Left lung (tissue), 10 donors: Measurements from ENCODE around the gene HIVEP3. TPM values are rescaled to one million over a fixed set of nuclear protein-coding genes. Genes with fewer than 3 reads are reported as not detected.
A peak's percentile ranks its signal among the peaks of the same experiment; 100 is the strongest.

Source experiments
- ATAC-seq: fragments of 200-7000 bp; cut with Tn5 transposase; one replicate; pipeline ENCODE4 v1.9.1; 2020; ENCODE audit warnings: moderate library complexity
- DNase-seq, 4 donors: peaks; one replicate each; pipeline ENCODE4 v3.0.0-alpha.2; 2013 to 2020
- H3K27ac ChIP-seq, 2 donors: fragments of 200-600 bp; sonication (generic) in 1 of 2; one replicate each; pipeline versions ENCODE4 v1.5.0 to v1.8.0; 2020 to 2021
- H3K27me3 ChIP-seq, 2 donors: fragments of 200-600 bp; sonication (generic) in 1 of 2; one replicate each; pipeline versions ENCODE4 v1.5.0 to v1.8.0; 2020 to 2021
- H3K36me3 ChIP-seq, 2 donors: fragments of 200-600 bp; sonication (generic) in 1 of 2; one replicate each; pipeline versions ENCODE4 v1.5.0 to v1.8.0; 2020 to 2021
- H3K4me1 ChIP-seq, 2 donors: fragments of 200-600 bp; one replicate each; pipeline ENCODE4 v1.8.0; 2021
- H3K4me3 ChIP-seq, 2 donors: fragments of 200-600 bp; sonication (generic) in 1 of 2; one replicate each; pipeline versions ENCODE4 v1.5.0 to v1.8.0; 2020 to 2021; ENCODE audit warnings: mild to moderate bottlenecking in 1 of 2
- H3K9me3 ChIP-seq, 2 donors: fragments of 200-600 bp; sonication (generic) in 1 of 2; one replicate each; pipeline versions ENCODE4 v1.5.0 to v1.8.0; 2020 to 2021
- intact Hi-C, 2 donors: fragments of 100-400 bp; cut with DNase I; formaldehyde crosslinking; loops; one replicate each; pipeline versions ENCODE4 v1.11.2 to v1.14.2; 2022
- polyA plus RNA-seq, 6 donors: library from polyadenylated mRNA; unstranded; fragments of 120-200 nt; gene quantifications; one replicate each; pipeline ENCODE4 v1.2.1, GENCODE V29; 2013; ENCODE audit not compliant: insufficient read length in 6 of 6
- total RNA-seq, 2 donors: library from RNA; stranded (reverse); fragmentation: NEBNext Ultra II Directional; extraction: Animal tissue kit (Norgen Biotek cat#: 25700); gene quantifications; one replicate each; pipeline ENCODE4 v1.2.1, GENCODE V29; 2021
- TF ChIP-seq, protein P1 (sequence below), 2 donors: fragments of 200-600 bp; sonication (generic) in 1 of 2; IDR thresholded peaks; one replicate each; pipeline versions ENCODE4 v1.5.0 to v1.8.0; 2021; ENCODE audit warnings: antibody characterized with exemption in 2 of 2
- donor health status: DM: no; HTN: yes; CAD: no.
- donor health status: DM: no; HTN: no; CAD: no.

HIVEP3 gene
- total and polyA plus RNA-seq, 8 donors = 6.0 to 15.6 (median 7.4) TPM

DNA sequence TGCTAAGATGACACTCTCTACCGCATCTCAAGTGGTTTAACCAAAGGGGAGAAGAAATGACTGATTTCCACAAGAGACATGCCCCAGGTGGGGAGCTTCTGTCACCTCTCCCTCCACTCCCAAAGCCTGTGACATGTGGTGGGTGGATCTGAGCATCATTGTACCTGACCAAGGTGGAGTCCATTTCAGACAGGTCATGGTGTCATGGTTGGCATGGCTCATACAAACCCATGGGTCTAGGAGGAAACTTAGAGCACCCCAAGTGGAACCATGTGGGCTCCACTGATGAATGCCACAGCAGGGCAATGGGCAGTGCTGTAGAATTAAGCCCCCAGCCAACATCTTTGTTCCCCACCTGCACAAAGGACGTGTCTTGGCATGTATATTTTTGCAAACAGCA is 302.7 kb downstream of the HIVEP3 start:
- intact Hi-C loops = no loop called here
- peaks cover 13 to 33% of the 10 kb centered on the region in 2 donors for H3K4me1 ChIP-seq
- ATAC-seq = no peak

DNA sequence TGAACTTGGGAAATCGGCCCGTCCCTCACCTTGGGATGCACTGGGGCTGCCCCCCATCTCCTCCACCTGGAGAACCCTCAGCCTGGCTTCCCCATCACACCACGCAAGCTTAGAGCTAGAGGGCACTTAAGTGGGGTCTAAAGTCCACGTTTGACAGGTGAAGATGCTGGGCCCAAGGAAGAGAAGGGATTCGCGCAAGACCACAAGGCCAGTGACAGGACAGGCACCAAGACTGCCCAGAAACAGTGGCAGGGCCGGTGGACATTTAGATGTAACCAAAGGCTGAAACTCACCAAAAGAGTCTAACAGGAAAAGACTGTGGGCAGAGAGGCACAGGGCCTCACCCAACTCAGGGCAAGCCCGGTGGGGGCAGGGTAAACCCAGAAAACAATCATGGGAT is 303.4 kb downstream of the HIVEP3 start:
- no peak overlapping the region for H3K4me3 ChIP-seq
- peaks cover 13 to 33% of the 10 kb centered on the region in 2 donors for H3K4me1 ChIP-seq
- H3K27ac ChIP-seq = no peak overlapping the region
- ATAC-seq (no peak), DNase-seq (no peak)
- H3K9me3 ChIP-seq = no peaks in the 10 kb centered on the region
- intact Hi-C loops = no loop called here
- H3K36me3 ChIP-seq = no peaks in the 10 kb centered on the region
- H3K27me3 ChIP-seq = no peaks in the 10 kb centered on the region
- TF ChIP-seq, protein P1, sequence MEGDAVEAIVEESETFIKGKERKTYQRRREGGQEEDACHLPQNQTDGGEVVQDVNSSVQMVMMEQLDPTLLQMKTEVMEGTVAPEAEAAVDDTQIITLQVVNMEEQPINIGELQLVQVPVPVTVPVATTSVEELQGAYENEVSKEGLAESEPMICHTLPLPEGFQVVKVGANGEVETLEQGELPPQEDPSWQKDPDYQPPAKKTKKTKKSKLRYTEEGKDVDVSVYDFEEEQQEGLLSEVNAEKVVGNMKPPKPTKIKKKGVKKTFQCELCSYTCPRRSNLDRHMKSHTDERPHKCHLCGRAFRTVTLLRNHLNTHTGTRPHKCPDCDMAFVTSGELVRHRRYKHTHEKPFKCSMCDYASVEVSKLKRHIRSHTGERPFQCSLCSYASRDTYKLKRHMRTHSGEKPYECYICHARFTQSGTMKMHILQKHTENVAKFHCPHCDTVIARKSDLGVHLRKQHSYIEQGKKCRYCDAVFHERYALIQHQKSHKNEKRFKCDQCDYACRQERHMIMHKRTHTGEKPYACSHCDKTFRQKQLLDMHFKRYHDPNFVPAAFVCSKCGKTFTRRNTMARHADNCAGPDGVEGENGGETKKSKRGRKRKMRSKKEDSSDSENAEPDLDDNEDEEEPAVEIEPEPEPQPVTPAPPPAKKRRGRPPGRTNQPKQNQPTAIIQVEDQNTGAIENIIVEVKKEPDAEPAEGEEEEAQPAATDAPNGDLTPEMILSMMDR (IDR thresholded peaks at IDR 0.05) = no peak

More for the DNA sequence above, 302.7 kb downstream of the HIVEP3 start:
- Histone ChIP-seq H3K36me3 (no peaks in the 10 kb centered on the region), H3K27me3 (no peaks in the 10 kb centered on the region), H3K27ac (no peak overlapping the region), H3K4me3 (no peak overlapping the region), H3K9me3 (no peaks in the 10 kb centered on the region)
- TF ChIP-seq, protein P1 (IDR thresholded peaks at IDR 0.05) = no peak
- DNase-seq = no peak

DNA sequence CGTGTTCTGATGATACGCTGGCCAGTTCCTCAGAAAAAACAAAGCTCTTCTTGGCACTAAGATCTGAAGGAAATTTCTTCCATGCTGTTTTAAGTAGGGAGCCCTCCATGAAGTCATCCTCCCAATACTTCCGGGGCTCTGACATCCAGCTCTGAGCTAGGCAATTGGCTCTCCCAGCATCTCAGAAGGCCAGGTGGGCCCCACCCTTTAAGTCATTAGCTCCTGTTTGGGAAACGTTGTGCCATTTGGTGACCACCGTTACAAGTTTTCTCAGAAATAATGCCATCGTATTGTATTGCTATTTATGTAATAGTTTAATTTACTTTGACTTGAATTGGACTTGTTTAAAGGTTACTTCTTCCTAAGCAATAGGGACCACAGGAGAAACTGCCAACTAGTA is 303.9 kb downstream of the HIVEP3 start:
- peaks cover 13 to 33% of the 10 kb centered on the region in 2 donors for H3K4me1 ChIP-seq
- no peak for DNase-seq
- intact Hi-C loops = no loop called here
- no peak overlapping the region for H3K4me3 ChIP-seq
- TF ChIP-seq, protein P1 (IDR thresholded peaks at IDR 0.05) = no peak
- H3K27ac ChIP-seq = no peak overlapping the region
- H3K9me3 ChIP-seq = no peaks in the 10 kb centered on the region
- H3K36me3 ChIP-seq = no peaks in the 10 kb centered on the region
- no peak for ATAC-seq
- no peaks in the 10 kb centered on the region for H3K27me3 ChIP-seq

DNA sequence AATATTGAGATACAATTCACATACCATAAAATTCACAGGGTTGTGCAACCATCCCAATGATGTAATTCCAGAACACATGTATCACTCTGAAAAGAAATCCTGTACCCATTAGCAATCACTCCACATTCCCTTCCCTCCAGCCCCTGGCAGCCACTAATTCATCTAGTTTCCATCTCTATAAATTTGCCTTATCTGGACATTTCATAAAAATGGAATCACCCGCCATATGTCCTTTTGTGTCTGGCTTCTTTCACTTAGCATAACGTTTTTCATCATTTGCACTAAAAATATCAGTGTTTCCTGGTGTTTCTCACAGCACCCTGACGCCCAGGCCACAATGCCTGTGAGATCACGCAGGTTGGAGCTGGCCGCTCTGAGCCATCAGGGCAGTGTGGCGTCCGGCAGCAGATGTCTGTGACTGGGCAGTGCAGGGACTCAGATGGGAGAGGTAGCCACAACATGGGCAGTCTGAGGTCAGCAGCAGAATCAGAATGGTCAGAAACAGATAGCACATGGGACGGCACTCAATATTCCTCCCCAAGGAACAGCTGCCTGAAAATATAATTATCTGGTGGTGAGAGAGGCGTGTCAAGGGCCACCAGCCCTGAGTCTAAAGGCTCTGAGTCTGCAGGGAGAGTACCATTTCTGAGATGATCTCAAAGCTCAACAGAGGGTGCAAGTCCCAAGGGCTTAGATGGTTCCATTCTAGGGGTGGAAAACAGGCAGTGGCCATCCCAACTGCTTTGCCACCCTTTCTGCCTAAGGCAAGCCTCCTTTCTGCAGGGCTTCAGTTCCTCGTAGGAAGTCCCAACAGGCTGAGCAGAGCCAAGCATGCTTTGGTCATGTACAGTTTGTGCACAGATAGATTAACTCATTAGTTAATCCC is 304.8 kb downstream of the HIVEP3 start:
- peak in 2 of 4 donors; percentile 45 to 48 for DNase-seq
- TF ChIP-seq, protein P1 (IDR thresholded peaks at IDR 0.05) = no peak
- H3K9me3 ChIP-seq = no peaks in the 10 kb centered on the region
- no peaks in the 10 kb centered on the region for H3K27me3 ChIP-seq
- H3K4me3 ChIP-seq = no peak overlapping the region
- no peaks in the 10 kb centered on the region for H3K36me3 ChIP-seq
- intact Hi-C loops = no loop called here
- no peak for ATAC-seq
- H3K4me1 ChIP-seq = peaks cover 13 to 31% of the 10 kb centered on the region in 2 donors
- H3K27ac ChIP-seq = no peak overlapping the region

DNA sequence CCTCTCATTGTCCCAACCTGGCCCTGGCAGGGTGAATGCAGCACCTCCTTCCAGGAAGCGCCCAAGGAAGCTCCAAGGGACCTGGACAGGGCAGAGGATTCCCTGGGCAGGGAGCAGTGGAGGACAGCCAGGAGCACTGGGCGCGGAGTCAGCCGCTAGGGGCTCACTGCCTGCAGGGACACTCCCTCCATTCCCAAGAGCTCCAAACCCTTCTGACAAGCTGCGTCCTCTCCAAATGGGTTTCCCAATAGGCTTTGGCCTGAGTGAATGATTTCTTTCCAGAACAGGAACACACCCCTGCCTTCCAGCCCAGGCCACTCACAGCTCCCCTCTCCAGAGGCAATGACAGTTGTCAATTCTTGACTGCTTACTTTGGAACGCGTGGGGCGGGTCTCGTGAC is 305.8 kb downstream of the HIVEP3 start:
- ATAC-seq (peak; percentile 63), DNase-seq (peak in 2 of 4 donors; percentile 28 to 54)
- Histone ChIP-seq H3K9me3 (no peaks in the 10 kb centered on the region), H3K27ac (no peak overlapping the region), H3K27me3 (no peaks in the 10 kb centered on the region), H3K4me1 (peaks cover 5 to 26% of the 10 kb centered on the region in 2 donors), H3K36me3 (no peaks in the 10 kb centered on the region), H3K4me3 (no peak overlapping the region)
- intact Hi-C loops = no loop called here
- TF ChIP-seq, protein P1 (IDR thresholded peaks at IDR 0.05) = no peak
